K562 (cell line): ENCODE data around the gene WASHC2A. TPM values are rescaled to one million over a fixed set of nuclear protein-coding genes. Genes with fewer than 3 reads are reported as not detected.

ENCODE experiments used
- ATAC-seq: fragments of 200-7000 bp; cut with Tn5 transposase; 3 replicates; pipeline ENCODE4 v1.9.1; 2020; ENCODE audit warnings: moderate library complexity
- BruUV-seq: library from RNA; stranded (reverse); fragments of 400-500 nt; replicated peaks from 2 replicates; lab custom pipeline; 2021; lab: Mats Ljungman, UMichigan
- CTCF ChIA-PET: fragments of 300-600 bp; formaldehyde crosslinking; extraction: SDS; loops from one replicate; lab custom pipeline; 2021; ENCODE audit warnings: low intra/inter-chr PET ratio; lab: Yijun Ruan, JAX
- POLR2A ChIA-PET: fragments of 300-600, 350-650 bp; sonication (Branson Sonifier 250); formaldehyde crosslinking; extraction: SDS; loops from one replicate; lab custom pipeline; 2021; ENCODE audit warnings: antibody characterized with exemption, inconsistent platforms; lab: Yijun Ruan, JAX
- DNase-seq, 4 experiments: peaks; one replicate each; pipeline versions ENCODE4 v3.0.0 to v3.0.0-alpha.2; 2011 to 2018; ENCODE audit warnings: low spot score in 3 of 4, mixed read lengths in 3 of 4; ENCODE audit errors: extremely low read depth in 1 of 4
- FAIRE-seq: peaks from 2 replicates; lab custom pipeline; 2011; peaks lifted over from hg19 to GRCh38; lab: Jason Lieb, UNC
- H2AFZ ChIP-seq: 2 replicates; pipeline ENCODE4 v1.6.0; 2011; ENCODE audit warnings: low read depth, low read length, control low read depth, inconsistent platforms
- H3K27ac ChIP-seq: fragments of 200-600 bp; 3 replicates; pipeline ENCODE4 v1.8.0; 2011; ENCODE audit warnings: low read depth, mild to moderate bottlenecking, control low read depth, inconsistent platforms, low read length, moderate library complexity, mixed read lengths; ENCODE audit errors: extremely low read depth
- H3K27me3 ChIP-seq, 2 experiments: fragments of 300-600 bp in 1 of 2; 2 replicates in 1 of 2; 3 replicates in 1 of 2; pipeline versions ENCODE4 v1.6.0 to v1.8.0; 2011; ENCODE audit warnings: inconsistent platforms in 2 of 2, low read length in 2 of 2, mild to moderate bottlenecking in 1 of 2, mixed read lengths in 1 of 2, moderate library complexity in 1 of 2; ENCODE audit not compliant: control insufficient read depth in 2 of 2, insufficient read depth in 2 of 2
- H3K36me3 ChIP-seq: fragments of 300-600 bp; 3 replicates; pipeline ENCODE4 v1.8.0; 2011; ENCODE audit warnings: mild to moderate bottlenecking, low read length, inconsistent platforms; ENCODE audit not compliant: control insufficient read depth, insufficient read depth
- H3K4me1 ChIP-seq, 2 experiments: fragments of 200-600 bp in 1 of 2; replicated peaks in 1 of 2; 2 replicates in 1 of 2; 3 replicates in 1 of 2; pipeline versions ENCODE4 v1.5.1 to v1.8.0; 2011; ENCODE audit warnings: inconsistent platforms in 2 of 2, low read length in 2 of 2, mild to moderate bottlenecking in 1 of 2, mixed read lengths in 1 of 2, moderate library complexity in 1 of 2; ENCODE audit not compliant: control insufficient read depth in 2 of 2, insufficient read depth in 2 of 2
- H3K4me2 ChIP-seq: 2 replicates; pipeline ENCODE4 v1.6.1; 2011; ENCODE audit warnings: low read length, control low read depth, inconsistent platforms, mixed read lengths; ENCODE audit not compliant: insufficient read depth
- H3K4me3 ChIP-seq: fragments of 200-600 bp; sonication (generic), shearing (Covaris generic); 2 replicates; pipeline ENCODE4 v1.5.1; 2016; ENCODE audit warnings: control low read depth, inconsistent platforms
- H3K79me2 ChIP-seq: fragments of 200-600 bp; 3 replicates; pipeline ENCODE4 v1.8.0; 2011; ENCODE audit warnings: low read length, inconsistent platforms; ENCODE audit not compliant: control insufficient read depth, insufficient read depth
- H3K9ac ChIP-seq, 2 experiments: 2 replicates each; pipeline versions ENCODE4 v1.6.0 to v1.6.1; 2011; ENCODE audit warnings: low read depth in 2 of 2, low read length in 2 of 2, control low read depth in 1 of 2, inconsistent platforms in 1 of 2, mild to moderate bottlenecking in 1 of 2, mixed read lengths in 1 of 2; ENCODE audit not compliant: insufficient read depth in 1 of 2
- H3K9me1 ChIP-seq: one replicate; pipeline ENCODE4 v1.6.0; 2011; ENCODE audit warnings: inconsistent platforms, mild to moderate bottlenecking, low read length, moderate library complexity; ENCODE audit not compliant: control insufficient read depth, insufficient read depth
- H3K9me3 ChIP-seq: replicated peaks from 2 replicates; pipeline ENCODE4 v1.5.1; 2011; ENCODE audit warnings: low read depth, low read length, inconsistent platforms; ENCODE audit not compliant: control insufficient read depth, insufficient read depth
- H4K20me1 ChIP-seq: replicated peaks from 2 replicates; pipeline ENCODE4 v1.6.1; 2011; ENCODE audit warnings: low read length, inconsistent platforms, mixed read lengths; ENCODE audit not compliant: control insufficient read depth, insufficient read depth
- BRF1 ChIP-seq: IDR thresholded peaks from 3 replicates; pipeline ENCODE4 v1.6.1; 2011; ENCODE audit warnings: borderline replicate concordance, mild to moderate bottlenecking; ENCODE audit not compliant: insufficient read length; ENCODE audit errors: extremely low read depth
- ID3 ChIP-seq, 2 experiments: fragments of 250-450 bp in 1 of 2; fragments of 450-650 bp in 1 of 2; sonication (Bioruptor Pico) in 1 of 2; IDR thresholded peaks; 2 replicates each; pipeline versions ENCODE4 v1.6.1 to v1.8.0; 2016 to 2021; ENCODE audit warnings: mild to moderate bottlenecking in 2 of 2, moderate library complexity in 2 of 2, missing compliant biosample characterization in 1 of 2, missing genetic modification characterization in 1 of 2
- PRMT5 ChIP-seq: sonication (generic); formaldehyde crosslinking; IDR thresholded peaks from 2 replicates; pipeline ENCODE4 v1.5.0; 2020; ENCODE audit warnings: missing genetic modification reagents
- ZBTB8A ChIP-seq: fragments of 450-650 bp; IDR thresholded peaks from 2 replicates; pipeline ENCODE4 v1.6.1; 2018; ENCODE audit warnings: mild to moderate bottlenecking, moderate library complexity; ENCODE audit not compliant: partially characterized antibody
- ZNF79 ChIP-seq: fragments of 250-450 bp; sonication (Bioruptor Pico); IDR thresholded peaks from 2 replicates; pipeline ENCODE4 v1.4.0; 2020; ENCODE audit warnings: low read depth, mild to moderate bottlenecking, moderate library complexity
- WGBS: fragments of 100-300 bp; shearing (Covaris generic); methylation state at CpG from one replicate; pipeline ENCODE4 v1.1.6; 2016; ENCODE audit warnings: low coverage, mixed read lengths; ENCODE audit not compliant: insufficient coverage; ENCODE audit errors: missing lambda C conversion rate; 5-methylcytosine and 5-hydroxymethylcytosine counted together
- in situ Hi-C: fragments of 300-500 bp; cut with MboI; formaldehyde crosslinking; loops from 4 replicates; pipeline ENCODE4 v1.15.0; 2018; ENCODE audit warnings: inconsistent platforms, mixed read lengths
- intact Hi-C: fragments of 100-400 bp; cut with micrococcal nuclease; formaldehyde crosslinking; loops from 2 replicates; pipeline ENCODE4 v1.14.2; 2022
- polyA plus RNA-seq, 8 experiments: library from polyadenylated mRNA; depleted of rRNA in 4 of 8; stranded (reverse) in 5 of 8; unstranded in 3 of 8; fragments of >200 nt; fragmentation: Nextera tagmentation in 2 of 8; fragmentation: Illumina TruSeq in 1 of 8; extraction: Ambion mirVana in 2 of 8; extraction: Trizol in 1 of 8; gene quantifications; 2 replicates each; pipeline versions ENCODE4 v1.2.1 to v1.2.3, GENCODE V29; 2011 to 2014; ENCODE audit warnings: inconsistent platforms in 1 of 8, missing spikeins in 1 of 8
- total RNA-seq, 7 experiments: library from RNA; depleted of rRNA in 6 of 7; stranded (reverse); fragments of >200 nt in 6 of 7; fragmentation: Illumina TruSeq in 2 of 7; extraction: Trizol in 2 of 7; gene quantifications; 2 replicates each; pipeline versions ENCODE4 v1.2.1 to v1.2.3, GENCODE V29; 2011 to 2021; ENCODE audit warnings: low replicate concordance in 1 of 7

Gene WASHC2A
- total and polyA plus RNA-seq, 9 of the 15 experiments (the other 6 are each of a cell fraction or from before 2014, with no cell fraction given) = 4.7 to 42.2 (median 28.7) TPM

GRCh38 chr10:50025627-50026026 lies 42.1 kb upstream of the WASHC2A start (continued):
- TF ChIP-seq BRF1 = no peak
- no peak for TF ChIP-seq PRMT5 (CRISPR knock-in tag)
- TF ChIP-seq, all 486 proteins: peak for 0

GRCh38 chr10:50027195-50027594 lies 40.6 kb upstream of the WASHC2A start:
- ChIA-PET CTCF (no interaction called here), POLR2A (no interaction called here)
- ATAC-seq = no peak
- Histone ChIP-seq H3K27me3 (peaks cover 28 to 33% of the 10 kb centered on the region in 2 experiments; a peak in 4 of 5 replicates), H4K20me1 (0 out of 2 replicates have a peak, but pooled peaks cover 4% of the 10 kb centered on the region), H3K9ac (0 out of 4 replicates have a peak overlapping the region, but pooled peaks of 1 of the 2 experiments have one; percentile 13), H3K4me2 (no peak overlapping the region), H3K4me3 (no peak overlapping the region), H3K9me3 (no peaks in the 10 kb centered on the region), H3K27ac (no peak overlapping the region), H2AFZ (no peak overlapping the region), H3K4me1 (peaks cover 0 to 5% of the 10 kb centered on the region in 2 experiments; a peak in 2 of 5 replicates), H3K36me3 (no peaks in the 10 kb centered on the region), H3K79me2 (no peaks in the 10 kb centered on the region), H3K9me1 (no peaks in the 10 kb centered on the region)
- DNase-seq = no peak
- intact Hi-C loops = loop anchor here (5.0 kb wide), 1 partner anchor 120 kb away; no protein-coding TSS in a partner anchor
- no peak for FAIRE-seq
- no TSS peak for BruUV-seq
- in situ Hi-C loops = loop anchor here (5.0 kb wide), 1 partner anchor 125 kb away; no protein-coding TSS in a partner anchor
- TF ChIP-seq ZBTB8A = no peak
- no peak for TF ChIP-seq PRMT5 (CRISPR knock-in tag)
- no peak for TF ChIP-seq ID3 (CRISPR knock-in tag; IDR thresholded peaks at IDR 0.05)
- no peak for TF ChIP-seq ID3 (tag; IDR thresholded peaks at IDR 0.05)
- no peak for TF ChIP-seq ZNF79 (CRISPR knock-in tag)
- under 1% methylated on average over 13 of the region's 13 CpGs for WGBS
